Measurements from ENCODE around the gene TAF4. TPM values are rescaled to one million over a fixed set of nuclear protein-coding genes. Genes with fewer than 3 reads are reported as not detected.
"Not testable (repeated sequence)": the region's sequence is repeated elsewhere in the genome, so short reads cannot be mapped to it uniquely, and the experiment has no call there.

The TAF4 gene
- total RNA-seq, 1 donor from 2014 or later = 6.5 TPM

GRCh38 chr20:61973515-61974356 lies 91.9 kb downstream of the TAF4 start:
- DNase-seq (ENCODE audit: low read depth) = no peak
- no peak overlapping the region for H3K4me3 ChIP-seq (ENCODE audit: low read depth, low read length)
- no peak for TF ChIP-seq CTCF (conservative IDR thresholded peaks at IDR 0.05; ENCODE audit: low read depth, low read length)

GRCh38 chr20:61972636-61973508 lies 92.8 kb downstream of the TAF4 start:
- no peak overlapping the region for H3K4me3 ChIP-seq (ENCODE audit: low read depth, low read length)
- no peak for TF ChIP-seq CTCF (conservative IDR thresholded peaks at IDR 0.05; ENCODE audit: low read depth, low read length)

GRCh38 chr20:61971595-61971994 lies 94.1 kb downstream of the TAF4 start:
- not testable (repeated sequence) for H3K4me3 ChIP-seq (ENCODE audit: low read depth, low read length); DNase-seq (ENCODE audit: low read depth)

More at GRCh38 chr20:61972636-61973508, 92.8 kb downstream of the TAF4 start:
- DNase-seq (ENCODE audit: low read depth) = no peak

- TF ChIP-seq CTCF (conservative IDR thresholded peaks at IDR 0.05; ENCODE audit: low read depth, low read length) = no peak
- H3K4me3 ChIP-seq (ENCODE audit: low read depth, low read length) = no peak overlapping the region
- no peak for DNase-seq (ENCODE audit: low read depth)
Observed at GRCh38 chr20:61970357-61970756, 95.3 kb downstream of the TAF4 start.

- no peak for TF ChIP-seq CTCF (conservative IDR thresholded peaks at IDR 0.05; ENCODE audit: low read depth, low read length)
- DNase-seq (ENCODE audit: low read depth) = no peak
- H3K4me3 ChIP-seq (ENCODE audit: low read depth, low read length) = no peak overlapping the region
Observed at GRCh38 chr20:61969806-61970205, 95.9 kb downstream of the TAF4 start.

GRCh38 chr20:61968932-61969331 lies 96.7 kb downstream of the TAF4 start:
- no peak for TF ChIP-seq CTCF (conservative IDR thresholded peaks at IDR 0.05; ENCODE audit: low read depth, low read length)
- no peak overlapping the region for H3K4me3 ChIP-seq (ENCODE audit: low read depth, low read length)
- no peak for DNase-seq (ENCODE audit: low read depth)

- TF ChIP-seq CTCF (conservative IDR thresholded peaks at IDR 0.05; ENCODE audit: low read depth, low read length) = no peak
- DNase-seq (ENCODE audit: low read depth) = no peak
- H3K4me3 ChIP-seq (ENCODE audit: low read depth, low read length) = no peak overlapping the region
Observed at GRCh38 chr20:61968036-61968810, 97.5 kb downstream of the TAF4 start.
